ENCODE results near the gene NRG2.

GRCh38 chr5:139985733-139986132 lies 57.4 kb downstream of the NRG2 start:
- TF ChIP-seq CTCF (IDR thresholded peaks at IDR 0.05 in 8 of 11, conservative IDR thresholded peaks at IDR 0.05 in 3 of 11) (no peak), POLR2AphosphoS5 (IDR thresholded peaks at IDR 0.05) (no peak), POLR2A (IDR thresholded peaks at IDR 0.05) (no peak)
